HG02852 (cell line): Measurements from ENCODE around the gene REPIN1.
A peak's percentile ranks its signal among the peaks of the same experiment; 100 is the strongest.
"Not testable (repeated sequence)": the region's sequence is repeated elsewhere in the genome, so short reads cannot be mapped to it uniquely, and the experiment has no call there.

Experiments used
- ATAC-seq: cut with Tn5 transposase; IDR thresholded peaks from one replicate; pipeline ENCODE4 v1.9.1; 2021; ENCODE audit warnings: mild to moderate bottlenecking, moderate library complexity; ENCODE audit not compliant: unreplicated experiment

The REPIN1 gene

GRCh38 chr7:150374472-150374871 lies 5.8 kb downstream of the REPIN1 start:
- no peak for ATAC-seq

- ATAC-seq = no peak
Observed at GRCh38 chr7:150375662-150376521, 7.3 kb downstream of the REPIN1 start.

GRCh38 chr7:150376560-150376959 lies 7.9 kb downstream of the REPIN1 start:
- ATAC-seq = no peak

- ATAC-seq = no peak
Observed at GRCh38 chr7:150377196-150377595, 8.6 kb downstream of the REPIN1 start.

GRCh38 chr7:150377635-150378034 lies 9.0 kb downstream of the REPIN1 start:
- ATAC-seq = no peak

GRCh38 chr7:150378115-150378852 lies 9.7 kb downstream of the REPIN1 start:
- no peak for ATAC-seq

GRCh38 chr7:150378853-150379440 lies 10.3 kb downstream of the REPIN1 start, which contains the start of gene ZNF775:
Gene ZNF775 (plus strand): TSS chr7:150379330. CDS start chr7:150388471, 9,141 bp downstream.
- peak; percentile 77 for ATAC-seq

- peak; percentile 25 for ATAC-seq
Observed at GRCh38 chr7:150379441-150380379, 11.1 kb downstream of the REPIN1 start.

- no peak for ATAC-seq
Observed at GRCh38 chr7:150380463-150380862, 11.8 kb downstream of the REPIN1 start.

- ATAC-seq = no peak
Observed at GRCh38 chr7:150381096-150381495, 12.5 kb downstream of the REPIN1 start.

GRCh38 chr7:150381785-150382122 lies 13.1 kb downstream of the REPIN1 start:
- ATAC-seq = no peak

- ATAC-seq = no peak
Observed at GRCh38 chr7:150382123-150382843, 13.7 kb downstream of the REPIN1 start.

GRCh38 chr7:150382844-150383225 lies 14.2 kb downstream of the REPIN1 start:
- ATAC-seq = no peak

GRCh38 chr7:150383710-150384397 lies 15.2 kb downstream of the REPIN1 start:
- no peak for ATAC-seq

- no peak for ATAC-seq
Observed at GRCh38 chr7:150384406-150385301, 16.0 kb downstream of the REPIN1 start.

- ATAC-seq = no peak
Observed at GRCh38 chr7:150385302-150385723, 16.7 kb downstream of the REPIN1 start.

- ATAC-seq = not testable (repeated sequence)
Observed at GRCh38 chr7:150385884-150386283, 17.3 kb downstream of the REPIN1 start.

GRCh38 chr7:150388306-150388705 lies 19.7 kb downstream of the REPIN1 start:
- ATAC-seq = no peak
